Gastrocnemius medialis (tissue), 4 donors: Measurements from ENCODE around the gene RAB10. TPM values are rescaled to one million over a fixed set of nuclear protein-coding genes. Genes with fewer than 3 reads are reported as not detected.
A peak's percentile ranks its signal among the peaks of the same experiment; 100 is the strongest.

Experiments used
- ATAC-seq, 2 donors: fragments of 150-250 bp; one replicate each; pipeline ENCODE4 v1.9.1; 2016
- DNase-seq, 2 donors: peaks; one replicate each; pipeline ENCODE4 v3.0.0-alpha.2; 2019
- H3K27ac ChIP-seq, 4 donors: fragments of 200-600 bp; sonication (generic); 1 replicate in 1 of 4; 2 replicates in 3 of 4; pipeline ENCODE4 v1.5.1; 2016 to 2018; ENCODE audit warnings: mild to moderate bottlenecking in 2 of 4, moderate library complexity in 1 of 4
- H3K27me3 ChIP-seq, 3 donors: fragments of 200-600 bp; sonication (generic) in 2 of 3; 1 replicate in 1 of 3; 2 replicates in 2 of 3; pipeline versions ENCODE4 v1.5.1 to v1.6.0; 2016 to 2019; ENCODE audit warnings: mild to moderate bottlenecking in 1 of 3, moderate library complexity in 1 of 3
- H3K36me3 ChIP-seq, 2 donors: fragments of 200-600 bp; sonication (generic) in 1 of 2; one replicate each; pipeline ENCODE4 v1.5.1; 2017 to 2018
- H3K4me1 ChIP-seq, 2 donors: fragments of 200-600 bp; sonication (generic) in 1 of 2; one replicate each; pipeline ENCODE4 v1.5.1; 2016 to 2017; ENCODE audit warnings: mild to moderate bottlenecking in 2 of 2
- H3K4me3 ChIP-seq, 4 donors: fragments of 200-600 bp; sonication (generic) in 3 of 4; 1 replicate in 1 of 4; 2 replicates in 3 of 4; pipeline ENCODE4 v1.5.1; 2016 to 2019; ENCODE audit warnings: mild to moderate bottlenecking in 2 of 4
- H3K9me3 ChIP-seq, 3 donors: fragments of 200-600 bp; sonication (generic) in 2 of 3; 1 replicate in 1 of 3; 2 replicates in 2 of 3; pipeline ENCODE4 v1.5.1; 2016 to 2019
- CTCF ChIP-seq, 5 experiments: fragments of 450-650 bp in 3 of 5; fragments of 200-600 bp in 2 of 5; sonication (generic) in 2 of 5; IDR thresholded peaks in 4 of 5; conservative IDR thresholded peaks in 1 of 5; 1 replicate in 4 of 5; 2 replicates in 1 of 5; pipeline ENCODE4 v1.5.1; 2016 to 2019; ENCODE audit warnings: antibody characterized with exemption in 5 of 5, mild to moderate bottlenecking in 3 of 5, moderate library complexity in 3 of 5
- POLR2A ChIP-seq, 2 donors: fragments of 450-650 bp; IDR thresholded peaks; one replicate each; pipeline ENCODE4 v1.6.1; 2017; ENCODE audit warnings: antibody characterized with exemption in 2 of 2, mild to moderate bottlenecking in 2 of 2, moderate library complexity in 2 of 2
- in situ Hi-C, 4 donors: fragments of 200-750 bp; cut with MboI; loops; one replicate each; pipeline versions ENCODE4 v1.15.0 to v1.8.0; 2017; ENCODE audit warnings: low sequenced_read_pairs in 4 of 4
- intact Hi-C: fragments of 100-400 bp; cut with DNase I; formaldehyde crosslinking; loops from one replicate; pipeline ENCODE4 v1.15.1; 2023; ENCODE audit warnings: low total_unique reads
- total RNA-seq, 4 donors: library from RNA; depleted of rRNA; stranded (reverse); fragments of >200 nt; gene quantifications; one replicate each; pipeline versions ENCODE4 v1.1.0 to v1.2.3, GENCODE V29; 2016

Gene RAB10
- total RNA-seq, 4 donors from 2014 or later = 138 to 234 (median 168) TPM

- in situ Hi-C loops (no loop called here), intact Hi-C loops (no loop called here)
- DNase-seq (no peak), ATAC-seq (no peak)
- Histone ChIP-seq H3K9me3 (no peaks in the 10 kb centered on the region), H3K27ac (no peak overlapping the region), H3K36me3 (no peaks in the 10 kb centered on the region), H3K27me3 (peaks cover under 1 to 7% (median 4%) of the 10 kb centered on the region in 3 donors), H3K4me3 (peak overlapping the region; percentile 46 to 63 (median 58)), H3K4me1 (peaks cover 5 to 7% of the 10 kb centered on the region in 2 donors)
- TF ChIP-seq CTCF (IDR thresholded peaks at IDR 0.05 in 4 of 5, conservative IDR thresholded peaks at IDR 0.05 in 1 of 5) (no peak), POLR2A (IDR thresholded peaks at IDR 0.05) (no peak)
Measured at GRCh38 chr2:26179446-26179913, 145.6 kb downstream of the RAB10 start.

- no peak for DNase-seq
- Histone ChIP-seq H3K27me3 (no peaks in the 10 kb centered on the region), H3K4me3 (no peak overlapping the region), H3K9me3 (no peaks in the 10 kb centered on the region), H3K36me3 (no peaks in the 10 kb centered on the region), H3K27ac (no peak overlapping the region), H3K4me1 (peaks cover 5 to 7% of the 10 kb centered on the region in 2 donors)
- in situ Hi-C loops (loop anchor here in 1 of 4 donors (10.0 kb wide), 1 partner anchor 152 kb away; no protein-coding TSS in a partner anchor), intact Hi-C loops (loop anchor here (5.0 kb wide), 1 partner anchor 305 kb away; the partner anchor contains the start of gene ASXL2)
- no peak for ATAC-seq
- TF ChIP-seq CTCF (IDR thresholded peaks at IDR 0.05 in 4 of 5, conservative IDR thresholded peaks at IDR 0.05 in 1 of 5) (no peak), POLR2A (IDR thresholded peaks at IDR 0.05) (no peak)
Measured at GRCh38 chr2:26182441-26182840, 148.6 kb downstream of the RAB10 start.

- peaks cover 5 to 7% of the 10 kb centered on the region in 2 donors for H3K4me1 ChIP-seq
- intact Hi-C loops (loop anchor here (5.0 kb wide), 1 partner anchor 306 kb away; the partner anchor contains the start of gene ASXL2), in situ Hi-C loops (loop anchor here in 1 of 4 donors (10.0 kb wide), 1 partner anchor 152 kb away; no protein-coding TSS in a partner anchor)
- H3K36me3 ChIP-seq = no peaks in the 10 kb centered on the region
- no peaks in the 10 kb centered on the region for H3K9me3 ChIP-seq
- ATAC-seq = no peak
- no peak for DNase-seq
- TF ChIP-seq CTCF (IDR thresholded peaks at IDR 0.05 in 4 of 5, conservative IDR thresholded peaks at IDR 0.05 in 1 of 5) (no peak), POLR2A (IDR thresholded peaks at IDR 0.05) (no peak)
- no peak overlapping the region for H3K4me3 ChIP-seq
- H3K27ac ChIP-seq = no peak overlapping the region
- H3K27me3 ChIP-seq = no peaks in the 10 kb centered on the region
Measured at GRCh38 chr2:26182887-26183630, 149.2 kb downstream of the RAB10 start.

- H3K36me3 ChIP-seq = no peaks in the 10 kb centered on the region
- H3K27ac ChIP-seq = no peak overlapping the region
- in situ Hi-C loops = loop anchor here in 1 of 4 donors (10.0 kb wide), 1 partner anchor 151 kb away; no protein-coding TSS in a partner anchor
- TF ChIP-seq POLR2A (IDR thresholded peaks at IDR 0.05) (no peak), CTCF (IDR thresholded peaks at IDR 0.05 in 4 of 5, conservative IDR thresholded peaks at IDR 0.05 in 1 of 5) (no peak)
- no peaks in the 10 kb centered on the region for H3K9me3 ChIP-seq
- DNase-seq = no peak
- no peak for ATAC-seq
- peak overlapping the region; percentile 52 to 62 (median 59) for H3K4me3 ChIP-seq
- no peaks in the 10 kb centered on the region for H3K27me3 ChIP-seq
- H3K4me1 ChIP-seq = peaks cover 4 to 5% of the 10 kb centered on the region in 2 donors
- intact Hi-C loops = loop anchor here (2.0 to 5.0 kb wide), 2 partner anchors 147 to 307 kb away; partner anchors contain the start of gene ASXL2
Measured at GRCh38 chr2:26184121-26184520, 150.2 kb downstream of the RAB10 start.
